ENCODE results near the gene TMEM169. TPM values are rescaled to one million over a fixed set of nuclear protein-coding genes. Genes with fewer than 3 reads are reported as not detected.

The TMEM169 gene
- total and polyA plus RNA-seq, 10 of the 15 experiments (the other 5 are each of a cell fraction or from before 2014, with no cell fraction given): 0.23 to 3.2 (median 2.3) TPM

GRCh38 chr2:216107320-216107719 lies 25.6 kb downstream of the TMEM169 start (continued):
- TF ChIP-seq ELK1 (IDR thresholded peaks at IDR 0.05; ENCODE audit: low read depth, low read length) (no peak), PKNOX1 (IDR thresholded peaks at IDR 0.05) (no peak), BMI1 (IDR thresholded peaks at IDR 0.05; ENCODE audit: borderline replicate concordance) (no peak), NRF1 (conservative IDR thresholded peaks at IDR 0.05; ENCODE audit: low read depth, low read length) (no peak), JUNB (IDR thresholded peaks at IDR 0.05) (no peak), STAT1 (conservative IDR thresholded peaks at IDR 0.05) (no peak), SUZ12 (IDR thresholded peaks at IDR 0.05; ENCODE audit: unreplicated experiment) (no peak)

- Histone ChIP-seq H3K27me3 (replicated peaks in 1 of 2; ENCODE audit: control insufficient read depth in 2 of 2, insufficient read depth in 2 of 2, low read length in 1 of 2) (no peaks in the 10 kb centered on the region), H3K36me3 (ENCODE audit: control insufficient read depth in 2 of 2, insufficient read depth in 2 of 2, low read length in 1 of 2) (peaks cover 0 to under 1% of the 10 kb centered on the region in 2 experiments; a peak in 1 of 4 replicates), H3K9ac (ENCODE audit: control insufficient read depth, insufficient read depth, low read length) (no peak overlapping the region), H3K4me1 (ENCODE audit: control insufficient read depth, insufficient read depth, low read length) (peaks cover 16% of the 10 kb centered on the region), H3K9me3 (replicated peaks; ENCODE audit: control insufficient read depth, insufficient read depth, low read length) (no peaks in the 10 kb centered on the region), H3K4me2 (ENCODE audit: control insufficient read depth, insufficient read depth) (no peak overlapping the region), H3K27ac (ENCODE audit: control insufficient read depth, insufficient read depth) (no peak overlapping the region), H3K4me3 (no peak overlapping the region), H4K20me1 (ENCODE audit: control insufficient read depth, insufficient read depth) (no peaks in the 10 kb centered on the region), H3K79me2 (ENCODE audit: control insufficient read depth, insufficient read depth, low read length) (peaks cover 37% of the 10 kb centered on the region), H2AFZ (ENCODE audit: control insufficient read depth, low read depth, low read length) (no peak overlapping the region)
- FAIRE-seq: no peak
- ChIA-PET POLR2A (interaction anchor here (0.7 to 4.5 kb wide), 5 partner anchors 16 to 142 kb away, joined by 3 to 42 read pairs (median 4); partner anchors contain the start of genes PECR and TMEM169), CTCF (interaction anchor here (0.7 to 8.6 kb wide), 11 partner anchors 14 to 296 kb away, joined by 3 to 105 read pairs (median 6); no protein-coding TSS in a partner anchor), SMC1A (ENCODE audit: uncharacterized antibody, unreplicated experiment) (interaction anchor here (0.6 to 7.6 kb wide), 9 partner anchors 14 to 296 kb away, joined by 3 to 59 read pairs (median 4); partner anchors contain the start of genes PECR and TMEM169), RAD21 (ENCODE audit: unreplicated experiment) (interaction anchor here (1.1 to 3.2 kb wide), 4 partner anchors 24 to 74 kb away, joined by 3 to 17 read pairs (median 3); partner anchors contain the start of genes PECR and TMEM169)
- no peak for DNase-seq (ENCODE audit: low read depth, low spot score)
- ATAC-seq: no peak
- no peak for TF ChIP-seq ZBTB4 (CRISPR knock-in tag; IDR thresholded peaks at IDR 0.05)
- WGBS (ENCODE audit: insufficient coverage, insufficient replicate concordance, low lambda C conversion rate, missing lambda C conversion rate): 91% methylated on average over 13 of the region's 13 CpGs
- in situ Hi-C loops (cut with MboI) (no loop called here), intact Hi-C loops (cut with micrococcal nuclease; ENCODE audit: unreplicated experiment) (no loop called here)
- BruUV-seq (replicated peaks): no TSS peak
Measured at GRCh38 chr2:216107760-216108159, 26.0 kb downstream of the TMEM169 start.
